HEK293 (cell line): ENCODE measurements around the gene PLEKHG4B.

ENCODE experiments used
- CTCF ChIP-seq: fragments of 450-650 bp; formaldehyde crosslinking; IDR thresholded peaks from 2 replicates; pipeline ENCODE4 v1.5.1; 2016; ENCODE audit warnings: missing biosample characterization, missing genetic modification characterization
- GLIS2 ChIP-seq: fragments of 450-650 bp; formaldehyde crosslinking; IDR thresholded peaks from 2 replicates; pipeline ENCODE4 v1.5.1; 2016; ENCODE audit warnings: missing biosample characterization, missing genetic modification characterization
- SCRT2 ChIP-seq: fragments of 450-650 bp; formaldehyde crosslinking; IDR thresholded peaks from 2 replicates; pipeline ENCODE4 v1.5.1; 2016; ENCODE audit warnings: missing biosample characterization, missing genetic modification characterization
- TRIM28 ChIP-seq: IDR thresholded peaks from 2 replicates; pipeline ENCODE4 v1.6.1; 2011; ENCODE audit warnings: low read length, control low read depth, borderline replicate concordance
- ZNF10 ChIP-seq: fragments of 450-650 bp; formaldehyde crosslinking; IDR thresholded peaks from 2 replicates; pipeline ENCODE4 v1.5.1; 2017; ENCODE audit warnings: missing biosample characterization, missing genetic modification characterization
- ZNF248 ChIP-seq: fragments of 450-650 bp; formaldehyde crosslinking; IDR thresholded peaks from 2 replicates; pipeline ENCODE4 v1.5.1; 2017; ENCODE audit warnings: missing biosample characterization, missing genetic modification characterization
- ZNF26 ChIP-seq: fragments of 450-650 bp; formaldehyde crosslinking; IDR thresholded peaks from 2 replicates; pipeline ENCODE4 v1.5.1; 2016; ENCODE audit warnings: missing biosample characterization, missing genetic modification characterization
- ZNF660 ChIP-seq: fragments of 450-650 bp; IDR thresholded peaks from 2 replicates; pipeline ENCODE4 v1.5.1; 2018; ENCODE audit warnings: missing biosample characterization, mild to moderate bottlenecking, missing genetic modification characterization

GRCh38 chr5:51500-51823 is 40.5 kb upstream of the PLEKHG4B start:
- TF ChIP-seq ZNF26 (tag by site-specific recombination) (no peak), ZNF660 (tag by site-specific recombination) (no peak), ZNF10 (tag by site-specific recombination) (no peak), CTCF (tag by site-specific recombination) (no peak), ZNF248 (tag by site-specific recombination) (no peak), SCRT2 (tag by site-specific recombination) (no peak), TRIM28 (no peak), GLIS2 (tag by site-specific recombination) (no peak)
